WTC11 (cell line): ENCODE measurements around the gene C5orf63. TPM values are rescaled to one million over a fixed set of nuclear protein-coding genes. Genes with fewer than 3 reads are reported as not detected.

ENCODE experiments used
- ATAC-seq: fragments of 200-7000 bp; cut with Tn5 transposase; 2 replicates; pipeline ENCODE4 v1.10.0; 2021; ENCODE audit warnings: mild to moderate bottlenecking, moderate library complexity
- Bru-seq: library from RNA; stranded (reverse); fragments of 400-500 nt; gene quantifications from one replicate; lab custom pipeline; 2021; lab: Mats Ljungman, UMichigan
- CTCF ChIA-PET: fragments of 300-600 bp; sonication (Branson Sonifier 250); formaldehyde crosslinking; loops from one replicate; lab custom pipeline; 2021; ENCODE audit warnings: antibody characterized with exemption; lab: Charles Lee
- POLR2A ChIA-PET: fragments of 350-600 bp; sonication (Branson Sonifier 250); formaldehyde crosslinking; loops from one replicate; lab custom pipeline; 2021; ENCODE audit warnings: antibody characterized with exemption; lab: Charles Lee
- DNase-seq: peaks from one replicate; pipeline ENCODE4 v3.0.0; 2021; ENCODE audit warnings: low spot score
- H3K27ac Mint-ChIP-seq: 2 replicates; pipeline ENCODE4 v1.8.0; 2021; ENCODE audit warnings: mixed read lengths
- H3K27me3 Mint-ChIP-seq: 2 replicates; pipeline ENCODE4 v1.8.0; 2021; ENCODE audit warnings: low read depth, mild to moderate bottlenecking, moderate library complexity, mixed read lengths
- H3K36me3 Mint-ChIP-seq: 2 replicates; pipeline ENCODE4 v1.8.0; 2021; ENCODE audit warnings: mixed read lengths
- H3K4me1 Mint-ChIP-seq: 2 replicates; pipeline ENCODE4 v1.8.0; 2022; ENCODE audit warnings: mixed read lengths
- H3K4me3 Mint-ChIP-seq: 2 replicates; pipeline ENCODE4 v1.8.0; 2021; ENCODE audit warnings: mild to moderate bottlenecking, moderate library complexity, mixed read lengths
- H3K9me3 Mint-ChIP-seq: 2 replicates; pipeline ENCODE4 v1.8.0; 2021; ENCODE audit warnings: mixed read lengths
- AFF4 ChIP-seq: sonication (generic); formaldehyde crosslinking; IDR thresholded peaks from 2 replicates; pipeline ENCODE4 v1.8.1; 2023; ENCODE audit warnings: mild to moderate bottlenecking, missing genetic modification reagents, borderline replicate concordance
- ATF6 ChIP-seq: sonication (generic); formaldehyde crosslinking; IDR thresholded peaks from 2 replicates; pipeline ENCODE4 v1.8.1; 2023; ENCODE audit warnings: mild to moderate bottlenecking, missing genetic modification reagents
- CBFB ChIP-seq: sonication (generic); formaldehyde crosslinking; IDR thresholded peaks from 2 replicates; pipeline ENCODE4 v1.8.1; 2022; ENCODE audit warnings: mild to moderate bottlenecking, low read depth, missing genetic modification reagents
- CREB1 ChIP-seq: sonication (generic); formaldehyde crosslinking; IDR thresholded peaks from 2 replicates; pipeline ENCODE4 v1.8.0; 2023; ENCODE audit warnings: mild to moderate bottlenecking, missing genetic modification reagents
- EMX1 ChIP-seq: fragments of 250-450 bp; sonication (Bioruptor Pico); IDR thresholded peaks from 2 replicates; pipeline ENCODE4 v1.8.0; 2021; ENCODE audit warnings: mild to moderate bottlenecking
- FOXP1 ChIP-seq: sonication (generic); formaldehyde crosslinking; IDR thresholded peaks from 2 replicates; pipeline ENCODE4 v1.8.0; 2022; ENCODE audit warnings: missing genetic modification reagents, mild to moderate bottlenecking, moderate library complexity, borderline replicate concordance
- GABPB1 ChIP-seq: sonication (generic); formaldehyde crosslinking; IDR thresholded peaks from 2 replicates; pipeline ENCODE4 v1.8.1; 2023; ENCODE audit warnings: mild to moderate bottlenecking, missing genetic modification reagents
- HMGXB4 ChIP-seq: sonication (generic); formaldehyde crosslinking; IDR thresholded peaks from 2 replicates; pipeline ENCODE4 v1.8.1; 2023; ENCODE audit warnings: mild to moderate bottlenecking, moderate library complexity, missing genetic modification reagents
- JAZF1 ChIP-seq: fragments of 250-450 bp; sonication (Bioruptor Pico); IDR thresholded peaks from 2 replicates; pipeline ENCODE4 v1.9.0; 2021; ENCODE audit warnings: moderate library complexity, mild to moderate bottlenecking, inconsistent platforms
- NFE2L1 ChIP-seq: sonication (generic); formaldehyde crosslinking; IDR thresholded peaks from 2 replicates; pipeline ENCODE4 v1.8.1; 2023; ENCODE audit warnings: missing genetic modification reagents
- NFYB ChIP-seq: sonication (generic); formaldehyde crosslinking; conservative IDR thresholded peaks from 2 replicates; pipeline ENCODE4 v1.8.0; 2022; ENCODE audit warnings: low read depth, missing genetic modification reagents
- NR2C2 ChIP-seq: sonication (generic); formaldehyde crosslinking; IDR thresholded peaks from 2 replicates; pipeline ENCODE4 v1.8.0; 2022; ENCODE audit warnings: mild to moderate bottlenecking, missing genetic modification reagents
- PRRX2 ChIP-seq: fragments of 250-450 bp; sonication (Bioruptor Pico); IDR thresholded peaks from 2 replicates; pipeline ENCODE4 v1.8.0; 2021; ENCODE audit warnings: mild to moderate bottlenecking
- TCF7 ChIP-seq: sonication (generic); formaldehyde crosslinking; IDR thresholded peaks from 2 replicates; pipeline ENCODE4 v1.8.0; 2022; ENCODE audit warnings: mild to moderate bottlenecking, low read depth, missing genetic modification reagents, moderate library complexity
- ZBTB21 ChIP-seq: sonication (generic); formaldehyde crosslinking; IDR thresholded peaks from 2 replicates; pipeline ENCODE4 v1.8.1; 2023; ENCODE audit warnings: mild to moderate bottlenecking, missing genetic modification reagents, borderline replicate concordance
- ZBTB43 ChIP-seq: sonication (generic); formaldehyde crosslinking; IDR thresholded peaks from 2 replicates; pipeline ENCODE4 v1.8.1; 2023; ENCODE audit warnings: mild to moderate bottlenecking, missing genetic modification reagents
- ZNF121 ChIP-seq: sonication (generic); formaldehyde crosslinking; IDR thresholded peaks from 2 replicates; pipeline ENCODE4 v1.8.0; 2023; ENCODE audit warnings: missing genetic modification reagents
- ZNF138 ChIP-seq: sonication (generic); formaldehyde crosslinking; conservative IDR thresholded peaks from 2 replicates; pipeline ENCODE4 v1.8.1; 2022; ENCODE audit warnings: mild to moderate bottlenecking, moderate library complexity, missing genetic modification reagents
- ZNF317 ChIP-seq: sonication (generic); formaldehyde crosslinking; IDR thresholded peaks from 2 replicates; pipeline ENCODE4 v1.8.1; 2023; ENCODE audit warnings: low read depth, mild to moderate bottlenecking, moderate library complexity, missing genetic modification reagents, borderline replicate concordance
- ZNF671 ChIP-seq: fragments of 250-450 bp; sonication (Bioruptor Pico); IDR thresholded peaks from 2 replicates; pipeline ENCODE4 v1.8.0; 2021; ENCODE audit warnings: mild to moderate bottlenecking
- long read RNA-seq, 3 experiments: library from RNA in 1 of 3; library from capped mRNA in 1 of 3; library from polyadenylated mRNA in 1 of 3; unstranded in 2 of 3; stranded (forward) in 1 of 3; transcript quantifications; one replicate each; pipeline ENCODE4 v2.0.0, GENCODE V29; 2021
- total RNA-seq: library from RNA; stranded (reverse); gene quantifications from 3 replicates; pipeline ENCODE4 v1.2.3, GENCODE V29; 2021

Gene C5orf63
- 3.1 to 4.1 TPM (median 3.4 TPM) in 3 replicates for total RNA-seq
- Bru-seq, nascent RNA: percentile 56 among the genes with signal in this experiment
- long read RNA-seq, experiment 1, partial matches to known transcripts: 3 of 8 reads
- long read RNA-seq, experiment 1, other reads (novel, unspliced or antisense): 3 of 8 reads
- long read RNA-seq, experiment 2, partial matches to known transcripts: 1 of 2 reads
- long read RNA-seq, experiment 2, other reads (novel, unspliced or antisense): 1 of 2 reads
- long read RNA-seq, experiment 3, partial matches to known transcripts: 1 of 2 reads
- long read RNA-seq, experiment 3, other reads (novel, unspliced or antisense): 1 of 2 reads

- peak within 1 kb of the TSS; percentile 68; the same call in 1 of the 2 replicates for H3K27ac Mint-ChIP-seq
- H3K4me1 Mint-ChIP-seq: peaks cover 64% of the 10 kb centered on the region
- H3K36me3 Mint-ChIP-seq: no peaks in the 10 kb centered on the region
- TF ChIP-seq GABPB1 (CRISPR knock-in tag): peak; percentile 71
- TF ChIP-seq FOXP1 (CRISPR knock-in tag): no peak
- DNase-seq (peak; percentile 53), ATAC-seq (peak; percentile 76)
- peak within 1 kb of the TSS; percentile 72 for H3K4me3 Mint-ChIP-seq
- no peaks in the 10 kb centered on the region; the same call in 1 of the 2 replicates for H3K27me3 Mint-ChIP-seq
- POLR2A ChIA-PET: interaction anchor here (0.6 to 0.8 kb wide), 2 partner anchors 10 to 49 kb away, joined by 3 read pairs; no protein-coding TSS in a partner anchor
- CTCF ChIA-PET: interaction anchor here (0.6 to 0.8 kb wide), 2 partner anchors 13 to 48 kb away, joined by 3 read pairs; no protein-coding TSS in a partner anchor
- no peaks in the 10 kb centered on the region for H3K9me3 Mint-ChIP-seq
Measured at GRCh38 chr5:127072861-127073846, at the start of gene C5orf63. Gene C5orf63 (minus strand): TSS chr5:127073502. CDS start chr5:127058995, 14,507 bp downstream.

GRCh38 chr5:127112347-127112864, 39.1 kb upstream of the C5orf63 start:
- TF ChIP-seq AFF4 (CRISPR knock-in tag) (no peak), ZNF671 (CRISPR knock-in tag) (no peak), ATF6 (CRISPR knock-in tag) (no peak), HMGXB4 (CRISPR knock-in tag) (no peak)
- Mint-ChIP-seq H3K36me3 (peaks cover 42% of the 10 kb centered on the region), H3K27me3 (peaks cover 8% of the 10 kb centered on the region), H3K4me3 (no peak overlapping the region), H3K27ac (no peak overlapping the region), H3K9me3 (peaks cover 50% of the 10 kb centered on the region), H3K4me1 (peaks cover 5% of the 10 kb centered on the region)
- ATAC-seq (no peak), DNase-seq (no peak)
- POLR2A ChIA-PET: no interaction called here
- CTCF ChIA-PET: no interaction called here

GRCh38 chr5:127111112-127111511, 37.8 kb upstream of the C5orf63 start:
- ChIA-PET CTCF (no interaction called here), POLR2A (no interaction called here)
- DNase-seq (no peak), ATAC-seq (no peak)
- Mint-ChIP-seq H3K9me3 (peaks cover 60% of the 10 kb centered on the region), H3K27me3 (peaks cover 9% of the 10 kb centered on the region), H3K4me1 (peaks cover 5% of the 10 kb centered on the region), H3K36me3 (peaks cover 50% of the 10 kb centered on the region), H3K27ac (no peak overlapping the region), H3K4me3 (no peak overlapping the region)
- TF ChIP-seq NR2C2 (CRISPR knock-in tag) (no peak), TCF7 (CRISPR knock-in tag) (no peak), ZNF121 (CRISPR knock-in tag) (no peak), NFYB (CRISPR knock-in tag) (no peak), GABPB1 (CRISPR knock-in tag) (no peak), EMX1 (CRISPR knock-in tag) (no peak), CREB1 (CRISPR knock-in tag) (no peak), CBFB (CRISPR knock-in tag) (no peak), ZBTB21 (CRISPR knock-in tag) (no peak), NFE2L1 (CRISPR knock-in tag) (no peak), PRRX2 (CRISPR knock-in tag) (no peak), JAZF1 (no peak), ZNF138 (no peak), ZBTB43 (CRISPR knock-in tag) (no peak), ZNF317 (CRISPR knock-in tag) (no peak)
